Neuron (in vitro differentiated cells): ENCODE data around the gene TNRC6B.
"Not testable (repeated sequence)": the region's sequence is repeated elsewhere in the genome, so short reads cannot be mapped to it uniquely, and the experiment has no call there.

ENCODE experiments used
- H2AFZ ChIP-seq: one replicate; pipeline ENCODE4 v1.6.1; 2013; ENCODE audit warnings: low read depth, mild to moderate bottlenecking, inconsistent platforms, low read length, moderate library complexity
- H3K27me3 ChIP-seq: one replicate; pipeline ENCODE4 v1.6.1; 2013; ENCODE audit warnings: low read length; ENCODE audit not compliant: insufficient read depth
- H3K36me3 ChIP-seq: one replicate; pipeline ENCODE4 v1.6.1; 2013; ENCODE audit warnings: low read length; ENCODE audit not compliant: insufficient read depth
- H3K4me1 ChIP-seq: one replicate; pipeline ENCODE4 v1.6.1; 2013; ENCODE audit warnings: low read length; ENCODE audit not compliant: insufficient read depth
- H3K4me3 ChIP-seq: 2 replicates; pipeline ENCODE4 v1.5.1; 2013; ENCODE audit warnings: mild to moderate bottlenecking, low read length, moderate library complexity
- H3K9me3 ChIP-seq: one replicate; pipeline ENCODE4 v1.6.1; 2013; ENCODE audit warnings: low read length

TNRC6B gene

GRCh38 chr22:40368836-40369235 is 191.1 kb downstream of the TNRC6B start:
- Histone ChIP-seq H3K4me1 (peaks cover 7% of the 10 kb centered on the region), H3K9me3 (no peaks in the 10 kb centered on the region), H2AFZ (no peak overlapping the region), H3K36me3 (peaks cover 55% of the 10 kb centered on the region), H3K27me3 (no peaks in the 10 kb centered on the region), H3K4me3 (no peak overlapping the region)

GRCh38 chr22:40374567-40374966 is 196.8 kb downstream of the TNRC6B start:
- H3K27me3 ChIP-seq = no peaks in the 10 kb centered on the region
- peaks cover 7% of the 10 kb centered on the region for H3K4me1 ChIP-seq
- no peak overlapping the region for H2AFZ ChIP-seq
- H3K4me3 ChIP-seq = no peak overlapping the region
- H3K9me3 ChIP-seq = no peaks in the 10 kb centered on the region
- peaks cover 5% of the 10 kb centered on the region for H3K36me3 ChIP-seq

DNA sequence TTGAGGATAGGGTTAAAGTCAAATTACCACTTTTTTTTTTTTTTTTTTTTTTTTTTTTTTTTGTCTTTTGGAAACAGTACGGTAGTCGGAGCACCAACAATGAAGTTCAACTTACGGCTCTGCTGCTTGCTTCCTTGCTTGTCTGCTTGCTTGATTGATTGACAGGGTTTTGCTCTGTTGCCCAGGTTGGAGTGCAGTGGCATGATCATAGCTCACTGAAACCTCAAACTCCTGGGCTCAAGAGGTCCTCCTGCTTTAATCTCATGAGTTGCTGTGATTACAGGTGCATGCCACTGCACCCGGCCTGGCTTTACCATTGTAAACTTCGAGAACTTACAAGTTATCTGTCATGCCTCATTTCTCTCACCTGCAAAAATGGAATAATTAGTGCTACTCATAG is 198.4 kb downstream of the TNRC6B start:
- Histone ChIP-seq H2AFZ (no peak overlapping the region), H3K9me3 (no peaks in the 10 kb centered on the region), H3K36me3 (peaks cover 5% of the 10 kb centered on the region), H3K27me3 (no peaks in the 10 kb centered on the region), H3K4me1 (peaks cover 4% of the 10 kb centered on the region), H3K4me3 (no peak overlapping the region)

DNA sequence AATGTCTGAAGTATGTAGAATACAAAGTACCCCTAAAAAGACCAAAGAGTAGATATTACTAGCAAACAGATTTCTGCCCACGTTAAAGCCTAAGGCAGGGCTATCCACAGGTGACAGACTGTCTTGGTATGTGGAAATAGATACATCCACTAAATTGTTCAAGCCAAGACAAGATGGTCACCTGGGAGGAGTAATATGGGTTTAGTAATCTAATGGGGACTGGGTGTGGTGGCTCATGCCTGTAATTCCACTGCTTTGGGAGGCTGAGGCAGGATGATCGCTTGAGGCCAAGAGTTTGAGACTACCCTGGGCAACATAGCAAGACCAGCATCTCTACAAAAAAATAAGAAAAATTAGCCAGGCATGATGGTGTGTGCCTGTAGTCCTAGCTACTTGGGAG is 200.2 kb downstream of the TNRC6B start:
- Histone ChIP-seq H3K4me3 (no peak overlapping the region), H3K36me3 (peaks cover 4% of the 10 kb centered on the region), H3K27me3 (no peaks in the 10 kb centered on the region), H3K9me3 (no peaks in the 10 kb centered on the region), H2AFZ (no peak overlapping the region), H3K4me1 (no peaks in the 10 kb centered on the region)

DNA sequence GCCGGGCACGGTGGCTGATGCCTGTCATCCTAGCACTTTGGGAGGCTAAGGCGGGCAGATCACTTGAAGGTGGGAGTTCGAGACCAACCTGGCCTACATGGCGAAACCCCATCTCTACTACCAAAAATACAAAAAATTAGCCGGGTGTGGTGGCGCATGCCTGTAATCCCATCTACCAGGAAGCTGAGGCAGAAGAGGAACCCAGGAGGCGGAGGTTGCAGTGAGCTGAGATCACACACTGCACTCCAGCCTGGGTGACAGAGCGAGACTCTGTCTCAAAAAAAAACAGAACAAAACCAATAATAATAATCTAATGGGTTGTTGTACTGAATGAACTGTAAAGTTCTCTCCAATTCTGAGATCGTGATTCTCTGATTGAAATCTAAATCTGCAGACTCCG is 200.7 kb downstream of the TNRC6B start:
- H3K27me3 ChIP-seq, H3K9me3 ChIP-seq, H2AFZ ChIP-seq, H3K4me1 ChIP-seq, H3K36me3 ChIP-seq, H3K4me3 ChIP-seq: not testable (repeated sequence)

DNA sequence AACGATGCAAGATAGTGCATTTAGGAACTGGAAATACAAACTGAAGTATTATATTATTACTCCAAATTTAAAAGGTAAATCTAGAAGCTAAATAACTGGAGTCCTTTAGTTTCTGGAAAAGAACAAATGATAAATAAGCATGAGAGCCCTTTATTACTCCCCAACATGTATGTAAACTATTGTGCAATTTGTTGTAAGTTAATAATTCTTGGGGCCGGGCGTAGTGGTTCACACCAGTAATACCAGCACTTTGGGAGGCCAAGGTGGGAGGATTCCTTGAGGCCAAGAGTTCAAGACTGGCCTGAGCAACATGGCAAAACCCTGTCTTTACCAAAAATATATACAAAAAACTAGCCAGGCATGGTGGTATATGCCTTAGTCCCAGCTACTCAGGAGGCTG is 203.7 kb downstream of the TNRC6B start:
- H3K4me1 ChIP-seq = no peaks in the 10 kb centered on the region
- H3K27me3 ChIP-seq = no peaks in the 10 kb centered on the region
- H3K36me3 ChIP-seq = no peaks in the 10 kb centered on the region
- H3K4me3 ChIP-seq = no peak overlapping the region
- H3K9me3 ChIP-seq = no peaks in the 10 kb centered on the region
- H2AFZ ChIP-seq = no peak overlapping the region

GRCh38 chr22:40383905-40384304 is 206.2 kb downstream of the TNRC6B start:
- no peaks in the 10 kb centered on the region for H3K9me3 ChIP-seq
- H3K4me3 ChIP-seq = no peak overlapping the region
- no peak overlapping the region for H2AFZ ChIP-seq
- H3K4me1 ChIP-seq = no peaks in the 10 kb centered on the region
- no peaks in the 10 kb centered on the region for H3K27me3 ChIP-seq
- H3K36me3 ChIP-seq = no peaks in the 10 kb centered on the region

GRCh38 chr22:40385036-40385782 is 207.5 kb downstream of the TNRC6B start:
- no peaks in the 10 kb centered on the region for H3K9me3 ChIP-seq
- H3K4me1 ChIP-seq = no peaks in the 10 kb centered on the region
- H3K4me3 ChIP-seq = no peak overlapping the region
- H3K27me3 ChIP-seq = no peaks in the 10 kb centered on the region
- no peaks in the 10 kb centered on the region for H3K36me3 ChIP-seq
- no peak overlapping the region for H2AFZ ChIP-seq
